ENCODE results near the gene CTSE. TPM values are rescaled to one million over a fixed set of nuclear protein-coding genes. Genes with fewer than 3 reads are reported as not detected.

Gene CTSE
- total RNA-seq, 1 donor from 2014 or later: not detected

DNA sequence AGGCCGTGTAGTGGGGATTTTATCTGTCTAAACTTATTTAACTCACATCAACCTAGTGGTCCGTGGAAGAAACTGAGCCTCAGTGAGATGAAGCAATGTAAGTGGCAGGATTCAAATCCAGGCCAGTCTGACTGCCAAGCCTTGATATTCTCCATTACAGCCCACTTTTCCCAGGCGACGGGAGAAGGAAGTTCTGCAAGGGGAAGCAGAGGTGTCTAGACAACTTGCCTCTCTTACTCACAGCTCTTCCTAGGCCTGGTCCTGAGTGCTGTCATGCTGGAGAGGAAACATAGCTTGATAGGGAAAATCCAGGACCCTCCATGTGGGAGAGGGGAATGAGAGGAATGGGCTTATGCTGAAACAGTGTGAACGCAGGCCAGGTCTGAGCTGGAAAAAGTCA, 9.1 kb downstream of the CTSE start:
- Mint-ChIP-seq H3K27me3 (ENCODE audit: low read depth) (no peaks in the 10 kb centered on the region), H3K4me1 (peaks cover 6% of the 10 kb centered on the region), H3K27ac (no peak overlapping the region), H3K4me3 (no peak overlapping the region), H3K9me3 (peaks cover 5% of the 10 kb centered on the region), H3K36me3 (no peaks in the 10 kb centered on the region)
- DNase-seq (ENCODE audit: low spot score in 2 of 2, unreplicated experiment in 2 of 2): no peak
- no peak for TF ChIP-seq CTCF (IDR thresholded peaks at IDR 0.05; ENCODE audit: unreplicated experiment)

GRCh38 chr1:206013026-206013795, 10.5 kb downstream of the CTSE start:
- Mint-ChIP-seq H3K4me1 (peaks cover 8% of the 10 kb centered on the region), H3K4me3 (no peak overlapping the region), H3K9me3 (peaks cover 5% of the 10 kb centered on the region), H3K27me3 (ENCODE audit: low read depth) (no peaks in the 10 kb centered on the region), H3K36me3 (no peaks in the 10 kb centered on the region), H3K27ac (no peak overlapping the region)
- TF ChIP-seq CTCF (IDR thresholded peaks at IDR 0.05; ENCODE audit: unreplicated experiment): no peak
- no peak for DNase-seq (ENCODE audit: low spot score in 2 of 2, unreplicated experiment in 2 of 2)

- H3K9me3 Mint-ChIP-seq: no peaks in the 10 kb centered on the region
- H3K4me3 Mint-ChIP-seq: no peak overlapping the region
- H3K4me1 Mint-ChIP-seq: peaks cover 8% of the 10 kb centered on the region
- TF ChIP-seq CTCF (IDR thresholded peaks at IDR 0.05; ENCODE audit: unreplicated experiment): no peak
- no peaks in the 10 kb centered on the region for H3K36me3 Mint-ChIP-seq
- DNase-seq (ENCODE audit: low spot score in 2 of 2, unreplicated experiment in 2 of 2): no peak
- no peak overlapping the region for H3K27ac Mint-ChIP-seq
- no peaks in the 10 kb centered on the region for H3K27me3 Mint-ChIP-seq (ENCODE audit: low read depth)
Measured at GRCh38 chr1:206012086-206012859, 11.4 kb downstream of the CTSE start.

- no peak overlapping the region for H3K4me3 Mint-ChIP-seq
- no peaks in the 10 kb centered on the region for H3K36me3 Mint-ChIP-seq
- no peak overlapping the region for H3K27ac Mint-ChIP-seq
- H3K4me1 Mint-ChIP-seq: peaks cover 8% of the 10 kb centered on the region
- H3K27me3 Mint-ChIP-seq (ENCODE audit: low read depth): no peaks in the 10 kb centered on the region
- no peak for TF ChIP-seq CTCF (IDR thresholded peaks at IDR 0.05; ENCODE audit: unreplicated experiment)
- no peaks in the 10 kb centered on the region for H3K9me3 Mint-ChIP-seq
- no peak for DNase-seq (ENCODE audit: low spot score in 2 of 2, unreplicated experiment in 2 of 2)
Measured at GRCh38 chr1:206011057-206011456, 12.6 kb downstream of the CTSE start.

DNA sequence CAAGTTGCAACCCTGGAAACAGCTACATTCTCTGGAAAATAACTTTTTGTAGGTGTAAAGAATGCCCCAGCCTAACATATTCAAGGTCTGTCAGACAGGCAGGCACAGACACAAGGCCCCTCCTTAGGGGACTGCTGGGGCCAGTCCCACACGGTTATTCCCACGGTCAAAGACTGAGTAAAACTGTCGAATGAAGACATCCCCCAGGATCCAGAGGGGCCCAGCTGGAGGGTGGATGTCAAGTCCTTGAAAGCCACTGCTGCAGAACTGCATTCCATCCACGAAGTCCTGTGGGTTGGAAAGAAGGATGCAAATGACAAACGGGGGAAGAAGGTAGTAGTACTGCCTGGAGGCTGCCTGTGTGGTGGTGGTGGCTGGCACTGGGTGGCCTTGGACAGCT, 13.6 kb downstream of the CTSE start:
- no peak overlapping the region for H3K27ac Mint-ChIP-seq
- H3K36me3 Mint-ChIP-seq: no peaks in the 10 kb centered on the region
- no peak overlapping the region for H3K4me3 Mint-ChIP-seq
- TF ChIP-seq CTCF (IDR thresholded peaks at IDR 0.05; ENCODE audit: unreplicated experiment): no peak
- DNase-seq (ENCODE audit: low spot score in 2 of 2, unreplicated experiment in 2 of 2): no peak
- H3K9me3 Mint-ChIP-seq: no peaks in the 10 kb centered on the region
- H3K4me1 Mint-ChIP-seq: peaks cover 14% of the 10 kb centered on the region
- H3K27me3 Mint-ChIP-seq (ENCODE audit: low read depth): no peaks in the 10 kb centered on the region
